ENCODE data around the gene GFI1. TPM values are rescaled to one million over a fixed set of nuclear protein-coding genes. Genes with fewer than 3 reads are reported as not detected.
A peak's percentile ranks its signal among the peaks of the same experiment; 100 is the strongest.

Gene GFI1
- total RNA-seq, 1 donor from 2014 or later: 0.89 TPM

- peaks cover 56% of the 10 kb centered on the region for H3K27me3 ChIP-seq (ENCODE audit: insufficient read depth, low read length)
- H3K4me3 Mint-ChIP-seq (ENCODE audit: unreplicated experiment): peak overlapping the region; percentile 40
- H3K27ac ChIP-seq (ENCODE audit: low read depth, low read length): no peak overlapping the region
- no peak for DNase-seq (ENCODE audit: low read depth)
- H3K9ac ChIP-seq (ENCODE audit: low read length): no peak overlapping the region
- H3K27me3 Mint-ChIP-seq (ENCODE audit: low read depth, unreplicated experiment): peaks cover 58% of the 10 kb centered on the region
- no peaks in the 10 kb centered on the region for H3K79me2 ChIP-seq (ENCODE audit: insufficient read depth, low read length)
- no peaks in the 10 kb centered on the region for H3K9me3 ChIP-seq (ENCODE audit: insufficient read depth, low read depth, low read length)
- peaks cover 9% of the 10 kb centered on the region for H3K4me1 Mint-ChIP-seq (ENCODE audit: low read depth, unreplicated experiment)
- H3K36me3 ChIP-seq (ENCODE audit: insufficient read depth, low read length): no peaks in the 10 kb centered on the region
- peaks cover 3% of the 10 kb centered on the region for H3K36me3 Mint-ChIP-seq (ENCODE audit: low read depth, unreplicated experiment)
- peak overlapping the region; percentile 46 for H2AFZ ChIP-seq (ENCODE audit: low read depth, low read length)
- no peak for TF ChIP-seq EZH2 (IDR thresholded peaks at IDR 0.05; ENCODE audit: insufficient read depth, low read length)
- TF ChIP-seq, protein P1, sequence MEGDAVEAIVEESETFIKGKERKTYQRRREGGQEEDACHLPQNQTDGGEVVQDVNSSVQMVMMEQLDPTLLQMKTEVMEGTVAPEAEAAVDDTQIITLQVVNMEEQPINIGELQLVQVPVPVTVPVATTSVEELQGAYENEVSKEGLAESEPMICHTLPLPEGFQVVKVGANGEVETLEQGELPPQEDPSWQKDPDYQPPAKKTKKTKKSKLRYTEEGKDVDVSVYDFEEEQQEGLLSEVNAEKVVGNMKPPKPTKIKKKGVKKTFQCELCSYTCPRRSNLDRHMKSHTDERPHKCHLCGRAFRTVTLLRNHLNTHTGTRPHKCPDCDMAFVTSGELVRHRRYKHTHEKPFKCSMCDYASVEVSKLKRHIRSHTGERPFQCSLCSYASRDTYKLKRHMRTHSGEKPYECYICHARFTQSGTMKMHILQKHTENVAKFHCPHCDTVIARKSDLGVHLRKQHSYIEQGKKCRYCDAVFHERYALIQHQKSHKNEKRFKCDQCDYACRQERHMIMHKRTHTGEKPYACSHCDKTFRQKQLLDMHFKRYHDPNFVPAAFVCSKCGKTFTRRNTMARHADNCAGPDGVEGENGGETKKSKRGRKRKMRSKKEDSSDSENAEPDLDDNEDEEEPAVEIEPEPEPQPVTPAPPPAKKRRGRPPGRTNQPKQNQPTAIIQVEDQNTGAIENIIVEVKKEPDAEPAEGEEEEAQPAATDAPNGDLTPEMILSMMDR (IDR thresholded peaks at IDR 0.05; ENCODE audit: insufficient read depth, low read depth, low read length): no peak
- H3K4me1 ChIP-seq (ENCODE audit: insufficient read depth, low read length): peaks cover 33% of the 10 kb centered on the region
- peak overlapping the region; percentile 52 for H3K4me3 ChIP-seq (ENCODE audit: insufficient read depth, low read depth, low read length)
- H3K4me2 ChIP-seq (ENCODE audit: low read length): peak overlapping the region; percentile 89
- peaks cover 24% of the 10 kb centered on the region for H4K20me1 ChIP-seq (ENCODE audit: insufficient read depth, low read length)
- FAIRE-seq: no peak
- H3K9me3 Mint-ChIP-seq (ENCODE audit: unreplicated experiment): peaks cover 4% of the 10 kb centered on the region
- H3K27ac Mint-ChIP-seq (ENCODE audit: unreplicated experiment): no peak overlapping the region
These were observed 417 bp upstream of the GFI1 start for GRCh38 chr1:92487078-92487605.

DNA sequence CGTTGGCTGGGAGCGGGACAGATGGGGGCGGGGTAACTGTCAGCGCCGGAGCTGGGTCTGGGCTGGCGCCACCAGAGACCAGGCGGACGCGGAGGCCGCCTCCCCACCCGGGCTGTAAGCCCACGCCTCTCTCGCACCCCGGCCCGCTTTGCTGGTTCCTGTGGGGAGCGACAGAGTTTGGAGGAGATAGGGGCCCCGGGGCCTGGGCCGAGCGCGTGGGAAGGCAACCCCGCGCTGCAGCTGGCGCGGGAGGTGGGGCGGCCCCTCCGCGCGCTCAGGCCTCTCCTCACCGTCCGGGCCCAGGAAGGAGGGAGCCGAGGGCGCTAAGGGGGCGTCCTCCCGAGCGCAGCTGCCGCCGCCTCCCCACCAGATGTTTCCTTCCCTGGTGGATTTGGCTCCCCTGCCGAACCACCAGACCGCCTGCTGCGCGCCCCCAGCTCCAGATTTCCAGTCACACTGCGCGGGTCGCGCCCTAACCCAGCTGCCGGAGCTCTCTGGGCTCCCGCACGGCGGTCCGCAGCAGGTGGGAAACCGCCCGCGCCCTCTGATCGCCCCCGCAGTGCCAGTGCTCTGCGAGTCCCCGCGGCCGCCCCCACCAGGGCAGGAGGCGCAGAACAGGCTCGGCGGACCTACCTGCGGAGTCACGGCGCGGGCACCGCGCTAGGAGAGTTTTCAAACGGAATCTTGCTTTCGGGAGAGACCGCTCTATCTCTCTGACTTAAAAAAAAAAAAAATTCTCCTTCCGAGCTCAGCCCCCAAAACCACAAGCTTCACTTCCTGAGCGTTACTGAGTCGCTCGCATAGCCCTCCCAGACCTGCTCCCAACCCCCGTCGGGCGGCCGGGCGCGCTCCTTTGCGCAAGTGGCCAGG lies 1.1 kb downstream of the GFI1 start:
- H3K9ac ChIP-seq (ENCODE audit: low read length): no peak overlapping the region
- H3K4me1 ChIP-seq (ENCODE audit: insufficient read depth, low read length): peaks cover 36% of the 10 kb centered on the region
- TF ChIP-seq, protein P1 (IDR thresholded peaks at IDR 0.05; ENCODE audit: insufficient read depth, low read depth, low read length): no peak
- TF ChIP-seq EZH2 (IDR thresholded peaks at IDR 0.05; ENCODE audit: insufficient read depth, low read length): no peak
- H3K4me2 ChIP-seq (ENCODE audit: low read length): peak overlapping the region; percentile 89
- peaks cover 9% of the 10 kb centered on the region for H3K4me1 Mint-ChIP-seq (ENCODE audit: low read depth, unreplicated experiment)
- peak overlapping the region; percentile 53 for H3K4me3 ChIP-seq (ENCODE audit: insufficient read depth, low read depth, low read length)
- no peaks in the 10 kb centered on the region for H3K79me2 ChIP-seq (ENCODE audit: insufficient read depth, low read length)
- DNase-seq (ENCODE audit: low read depth) (no peak), FAIRE-seq (no peak)
- H3K27ac Mint-ChIP-seq (ENCODE audit: unreplicated experiment): no peak overlapping the region
- H3K36me3 Mint-ChIP-seq (ENCODE audit: low read depth, unreplicated experiment): peaks cover 3% of the 10 kb centered on the region
- H4K20me1 ChIP-seq (ENCODE audit: insufficient read depth, low read length): peaks cover 32% of the 10 kb centered on the region
- H3K9me3 ChIP-seq (ENCODE audit: insufficient read depth, low read depth, low read length): no peaks in the 10 kb centered on the region
- no peaks in the 10 kb centered on the region for H3K36me3 ChIP-seq (ENCODE audit: insufficient read depth, low read length)
- H3K4me3 Mint-ChIP-seq (ENCODE audit: unreplicated experiment): peak overlapping the region; percentile 81
- peaks cover 6% of the 10 kb centered on the region for H3K9me3 Mint-ChIP-seq (ENCODE audit: unreplicated experiment)
- peaks cover 67% of the 10 kb centered on the region for H3K27me3 Mint-ChIP-seq (ENCODE audit: low read depth, unreplicated experiment)
- H3K27ac ChIP-seq (ENCODE audit: low read depth, low read length): no peak overlapping the region
- H3K27me3 ChIP-seq (ENCODE audit: insufficient read depth, low read length): peaks cover 71% of the 10 kb centered on the region
- peak overlapping the region; percentile 67 for H2AFZ ChIP-seq (ENCODE audit: low read depth, low read length)

Measured in astrocyte (in vitro differentiated cells and primary cell).